Measurements from ENCODE around the gene NR2F2. TPM values are rescaled to one million over a fixed set of nuclear protein-coding genes. Genes with fewer than 3 reads are reported as not detected.

NR2F2 gene
- total and polyA plus RNA-seq, 2 of the 13 experiments (the other 11 are each of a cell fraction or from before 2014, with no cell fraction given) = 3.5 to 4.7 TPM

DNA sequence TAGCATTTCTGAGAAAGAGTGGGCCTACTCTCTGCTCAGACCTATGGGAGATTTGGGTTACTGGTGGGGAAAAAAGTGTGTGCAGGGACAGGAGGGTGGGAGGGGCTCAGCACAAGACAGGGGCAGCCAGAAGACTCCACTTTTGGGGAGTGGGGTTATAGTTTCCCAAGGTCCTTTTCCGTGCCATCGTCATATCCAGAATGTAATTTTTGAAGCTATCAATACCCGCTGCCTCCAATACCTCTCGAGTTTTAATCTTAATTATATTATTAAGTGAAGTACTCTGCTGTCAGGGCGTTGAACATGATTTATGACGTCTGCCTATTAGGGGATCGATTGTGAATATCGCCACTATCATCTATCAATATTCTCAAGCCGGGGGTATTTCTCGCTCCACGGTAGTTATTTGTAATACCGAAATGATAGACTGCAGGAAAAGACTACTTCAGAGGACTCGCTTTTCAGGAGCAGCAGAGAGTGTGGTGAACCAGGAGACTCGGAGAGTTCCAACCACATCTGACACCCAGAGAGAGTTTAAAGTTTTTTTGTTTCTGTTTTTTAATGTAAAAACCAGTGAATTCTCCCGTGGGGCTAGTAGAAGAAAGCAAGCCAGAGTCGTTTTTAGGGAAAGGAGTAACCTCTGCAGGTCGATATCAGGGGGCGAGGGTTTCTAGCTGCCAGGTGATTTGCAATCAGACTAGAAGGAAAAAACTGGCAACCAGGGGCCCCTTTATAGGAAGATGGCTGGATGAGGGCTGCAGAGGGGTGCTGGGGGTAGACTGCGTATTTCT, 20.6 kb downstream of the NR2F2 start:
- 91% methylated on average over 19 of the region's 19 CpGs for WGBS (ENCODE audit: low lambda C conversion rate)
- in situ Hi-C loops (cut with HindIII; ENCODE audit: extremely low pct_ligation_motif_present, low pct_unique_long_range_greater_than_20kb) = loop anchor here (25.0 kb wide), 1 partner anchor 1411 kb away; no protein-coding TSS in a partner anchor
- Histone ChIP-seq H3K9me3 (ENCODE audit: low read length) (no peaks in the 10 kb centered on the region), H3K4me1 (ENCODE audit: insufficient read depth, low read length) (peaks cover 15% of the 10 kb centered on the region), H3K36me3 (replicated peaks in 1 of 2; ENCODE audit: control insufficient read depth in 1 of 2, insufficient read depth in 2 of 2, low read length in 2 of 2) (no peaks in the 10 kb centered on the region), H3K79me2 (ENCODE audit: insufficient read depth, low read length) (no peaks in the 10 kb centered on the region), H2AFZ (ENCODE audit: low read length) (no peak overlapping the region), H3K4me2 (ENCODE audit: low read depth, low read length) (no peak overlapping the region), H3K4me3 (replicated peaks in 1 of 3; ENCODE audit: insufficient read depth in 1 of 3, low read depth in 2 of 3, low read length in 3 of 3) (no peak overlapping the region), H3K27ac (ENCODE audit: extremely low read length, insufficient read depth, low read length) (no peak overlapping the region), H3K27me3 (ENCODE audit: control insufficient read depth in 1 of 2, insufficient read depth in 2 of 2, low read length in 2 of 2) (no peaks in the 10 kb centered on the region; a peak in 1 of 5 replicates), H4K20me1 (ENCODE audit: insufficient read depth, low read length) (no peaks in the 10 kb centered on the region), H3K9ac (ENCODE audit: insufficient read depth, low read depth, low read length) (no peak overlapping the region)
- ChIA-PET POLR2A (no interaction called here), CTCF (ENCODE audit: low intra/inter-chr PET ratio, low total read pairs) (no interaction called here)
- FAIRE-seq = no peak
- BruUV-seq (replicated peaks) = no TSS peak
- intact Hi-C loops (cut with micrococcal nuclease; ENCODE audit: unreplicated experiment) = loop anchor here (10.0 kb wide), 1 partner anchor 436 kb away; no protein-coding TSS in a partner anchor
- no peak for DNase-seq (ENCODE audit: low spot score)
- no peak for ATAC-seq
- TF ChIP-seq CHD4 (IDR thresholded peaks at IDR 0.05; ENCODE audit: borderline replicate concordance, low read length) (no peak), FOXM1 (CRISPR knock-in tag; IDR thresholded peaks at IDR 0.05) (no peak), ZBTB7B (CRISPR knock-in tag; IDR thresholded peaks at IDR 0.05) (no peak), KLF6 (CRISPR knock-in tag; IDR thresholded peaks at IDR 0.05) (no peak), ZSCAN20 (CRISPR knock-in tag; IDR thresholded peaks at IDR 0.05; ENCODE audit: borderline replicate concordance) (no peak), MTF1 (CRISPR knock-in tag; IDR thresholded peaks at IDR 0.05) (no peak), EHMT2 (IDR thresholded peaks at IDR 0.05; ENCODE audit: borderline replicate concordance, low read depth, low read length) (no peak), HMGXB3 (CRISPR knock-in tag; IDR thresholded peaks at IDR 0.05; ENCODE audit: borderline replicate concordance) (no peak), ZNF20 (CRISPR knock-in tag; IDR thresholded peaks at IDR 0.05) (no peak), CBX2 (IDR thresholded peaks at IDR 0.05; ENCODE audit: low read depth, low read length) (no peak), CBX2 (CRISPR knock-in tag; IDR thresholded peaks at IDR 0.05; ENCODE audit: low read depth) (no peak), MAFF (IDR thresholded peaks at IDR 0.05; ENCODE audit: low read depth, low read length) (no peak), SNRNP70 (IDR thresholded peaks at IDR 0.05; ENCODE audit: low read depth, low read length) (no peak)
- TF ChIP-seq, protein P1, sequence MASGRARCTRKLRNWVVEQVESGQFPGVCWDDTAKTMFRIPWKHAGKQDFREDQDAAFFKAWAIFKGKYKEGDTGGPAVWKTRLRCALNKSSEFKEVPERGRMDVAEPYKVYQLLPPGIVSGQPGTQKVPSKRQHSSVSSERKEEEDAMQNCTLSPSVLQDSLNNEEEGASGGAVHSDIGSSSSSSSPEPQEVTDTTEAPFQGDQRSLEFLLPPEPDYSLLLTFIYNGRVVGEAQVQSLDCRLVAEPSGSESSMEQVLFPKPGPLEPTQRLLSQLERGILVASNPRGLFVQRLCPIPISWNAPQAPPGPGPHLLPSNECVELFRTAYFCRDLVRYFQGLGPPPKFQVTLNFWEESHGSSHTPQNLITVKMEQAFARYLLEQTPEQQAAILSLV (CRISPR knock-in tag; IDR thresholded peaks at IDR 0.05; ENCODE audit: borderline replicate concordance) = no peak
- TF ChIP-seq, protein P2, sequence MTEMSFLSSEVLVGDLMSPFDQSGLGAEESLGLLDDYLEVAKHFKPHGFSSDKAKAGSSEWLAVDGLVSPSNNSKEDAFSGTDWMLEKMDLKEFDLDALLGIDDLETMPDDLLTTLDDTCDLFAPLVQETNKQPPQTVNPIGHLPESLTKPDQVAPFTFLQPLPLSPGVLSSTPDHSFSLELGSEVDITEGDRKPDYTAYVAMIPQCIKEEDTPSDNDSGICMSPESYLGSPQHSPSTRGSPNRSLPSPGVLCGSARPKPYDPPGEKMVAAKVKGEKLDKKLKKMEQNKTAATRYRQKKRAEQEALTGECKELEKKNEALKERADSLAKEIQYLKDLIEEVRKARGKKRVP (CRISPR knock-in tag; IDR thresholded peaks at IDR 0.05) = no peak
